SK-N-SH treated with all-trans-retinoic acid at 6 μM for 48 hours (cell line): Measurements from ENCODE around the gene TBC1D9.

Source experiments
- ATAC-seq: fragments of 200-7000 bp; cut with Tn5 transposase; 3 replicates; pipeline ENCODE4 v1.9.1; 2020; ENCODE audit warnings: mild to moderate bottlenecking, moderate library complexity
- ARNTL ChIP-seq: fragments of 450-650 bp; formaldehyde crosslinking; IDR thresholded peaks from 2 replicates; pipeline ENCODE4 v1.5.0; 2020; ENCODE audit warnings: low read depth, mild to moderate bottlenecking, moderate library complexity, borderline replicate concordance
- BACH2 ChIP-seq: fragments of 250-450 bp; sonication (Bioruptor Pico); IDR thresholded peaks from 2 replicates; pipeline ENCODE4 v1.9.0; 2021; ENCODE audit warnings: mild to moderate bottlenecking, borderline replicate concordance
- CSDC2 ChIP-seq: fragments of 250-450 bp; sonication (Bioruptor Pico); IDR thresholded peaks from 2 replicates; pipeline ENCODE4 v1.5.0; 2020; ENCODE audit warnings: mild to moderate bottlenecking, moderate library complexity
- ESRRG ChIP-seq: fragments of 250-450 bp; sonication (Bioruptor Pico); IDR thresholded peaks from 2 replicates; pipeline ENCODE4 v1.6.1; 2021; ENCODE audit warnings: mild to moderate bottlenecking
- GLIS3 ChIP-seq: fragments of 250-450 bp; sonication (Bioruptor Pico); IDR thresholded peaks from 2 replicates; pipeline ENCODE4 v1.5.0; 2020; ENCODE audit warnings: mild to moderate bottlenecking, moderate library complexity
- ISL1 ChIP-seq: fragments of 250-450 bp; sonication (Bioruptor Pico); IDR thresholded peaks from 2 replicates; pipeline ENCODE4 v2.1.2; 2022; ENCODE audit warnings: mild to moderate bottlenecking, moderate library complexity
- OSR1 ChIP-seq: fragments of 250-450 bp; sonication (Bioruptor Pico); IDR thresholded peaks from 2 replicates; pipeline ENCODE4 v1.8.0; 2022; ENCODE audit warnings: moderate library complexity, mild to moderate bottlenecking, inconsistent platforms
- PPARA ChIP-seq: fragments of 250-450 bp; sonication (Bioruptor Pico); IDR thresholded peaks from 2 replicates; pipeline ENCODE4 v1.5.0; 2020; ENCODE audit warnings: mild to moderate bottlenecking, borderline replicate concordance
- RARB ChIP-seq: fragments of 250-450 bp; sonication (Bioruptor Pico); IDR thresholded peaks from 2 replicates; pipeline ENCODE4 v1.8.0; 2021; ENCODE audit warnings: mild to moderate bottlenecking, moderate library complexity
- SNAI2 ChIP-seq: fragments of 250-450 bp; sonication (Bioruptor Pico); IDR thresholded peaks from 2 replicates; pipeline ENCODE4 v1.5.0; 2020; ENCODE audit warnings: mild to moderate bottlenecking, moderate library complexity
- TCF4 ChIP-seq: fragments of 250-450 bp; sonication (Bioruptor Pico); IDR thresholded peaks from 2 replicates; pipeline ENCODE4 v1.8.0; 2021; ENCODE audit warnings: mild to moderate bottlenecking, moderate library complexity, borderline replicate concordance
- TOX ChIP-seq: fragments of 250-450 bp; sonication (Bioruptor Pico); IDR thresholded peaks from 2 replicates; pipeline ENCODE4 v1.8.0; 2021; ENCODE audit warnings: mild to moderate bottlenecking, moderate library complexity, borderline replicate concordance
- ZC3H10 ChIP-seq: fragments of 250-450 bp; sonication (Bioruptor Pico); IDR thresholded peaks from 2 replicates; pipeline ENCODE4 v1.5.1; 2021; ENCODE audit warnings: mild to moderate bottlenecking, moderate library complexity
- ZFP3 ChIP-seq: fragments of 250-450 bp; sonication (Bioruptor Pico); IDR thresholded peaks from 2 replicates; pipeline ENCODE4 v1.5.0; 2020; ENCODE audit warnings: mild to moderate bottlenecking, moderate library complexity
- ZFP30 ChIP-seq: fragments of 450-650 bp; formaldehyde crosslinking; IDR thresholded peaks from 2 replicates; pipeline ENCODE4 v1.5.0; 2022; ENCODE audit warnings: mild to moderate bottlenecking, moderate library complexity
- ZNF565 ChIP-seq: fragments of 450-650 bp; formaldehyde crosslinking; conservative IDR thresholded peaks from 2 replicates; pipeline ENCODE4 v1.5.0; 2020; ENCODE audit warnings: low read depth, mild to moderate bottlenecking, moderate library complexity
- ZNF70 ChIP-seq: fragments of 450-650 bp; formaldehyde crosslinking; IDR thresholded peaks from 2 replicates; pipeline ENCODE4 v1.5.0; 2020; ENCODE audit warnings: mild to moderate bottlenecking, moderate library complexity
- ZNF8 ChIP-seq: fragments of 450-650 bp; formaldehyde crosslinking; IDR thresholded peaks from 2 replicates; pipeline ENCODE4 v1.5.0; 2020; ENCODE audit warnings: mild to moderate bottlenecking, moderate library complexity
- TF ChIP-seq, protein P1 (sequence below): fragments of 250-450 bp; sonication (Bioruptor Pico); IDR thresholded peaks from 2 replicates; pipeline ENCODE4 v1.5.0; 2020; ENCODE audit warnings: mild to moderate bottlenecking, moderate library complexity
- TF ChIP-seq, protein P2 (sequence below): fragments of 250-450 bp; sonication (Bioruptor Pico); IDR thresholded peaks from 2 replicates; pipeline ENCODE4 v1.8.0; 2021; ENCODE audit warnings: low read depth, mild to moderate bottlenecking, moderate library complexity, borderline replicate concordance
- TF ChIP-seq, protein P3 (sequence below): fragments of 250-450 bp; sonication (Bioruptor Pico); IDR thresholded peaks from 2 replicates; pipeline ENCODE4 v1.8.0; 2020; ENCODE audit warnings: mild to moderate bottlenecking, moderate library complexity, borderline replicate concordance
- TF ChIP-seq, protein P4 (sequence below): fragments of 250-450 bp; sonication (Bioruptor Pico); IDR thresholded peaks from 2 replicates; pipeline ENCODE4 v1.5.1; 2020; ENCODE audit warnings: low read depth, mild to moderate bottlenecking, moderate library complexity
- TF ChIP-seq, protein P5 (sequence below): fragments of 250-450 bp; sonication (Bioruptor Pico); IDR thresholded peaks from 2 replicates; pipeline ENCODE4 v1.5.1; 2021; ENCODE audit warnings: mild to moderate bottlenecking, moderate library complexity

The TBC1D9 gene

DNA sequence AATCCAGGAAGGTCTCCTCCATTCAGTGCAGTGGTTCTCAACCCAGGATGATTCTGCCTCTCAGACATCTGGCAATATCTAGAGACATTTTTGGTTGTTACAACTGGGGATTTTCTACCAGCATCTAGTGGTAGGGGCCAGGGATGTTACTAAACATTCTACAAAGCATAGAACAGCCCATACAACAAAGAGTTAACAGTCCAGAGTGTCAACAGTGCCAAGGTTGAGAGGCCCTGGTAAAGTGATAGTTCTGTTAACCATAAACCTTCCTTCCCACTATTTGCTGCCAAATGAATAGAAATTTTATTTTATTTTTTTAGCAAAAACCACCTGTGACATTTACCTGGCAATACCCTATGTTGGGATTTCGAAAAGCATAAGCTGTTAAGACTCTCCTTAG is 94.6 kb downstream of the TBC1D9 start:
- ATAC-seq, result no peak
- TF ChIP-seq CSDC2 (CRISPR knock-in tag), result no peak
- no peak for TF ChIP-seq RARB
- TF ChIP-seq GLIS3, result no peak
- TF ChIP-seq, protein P1, sequence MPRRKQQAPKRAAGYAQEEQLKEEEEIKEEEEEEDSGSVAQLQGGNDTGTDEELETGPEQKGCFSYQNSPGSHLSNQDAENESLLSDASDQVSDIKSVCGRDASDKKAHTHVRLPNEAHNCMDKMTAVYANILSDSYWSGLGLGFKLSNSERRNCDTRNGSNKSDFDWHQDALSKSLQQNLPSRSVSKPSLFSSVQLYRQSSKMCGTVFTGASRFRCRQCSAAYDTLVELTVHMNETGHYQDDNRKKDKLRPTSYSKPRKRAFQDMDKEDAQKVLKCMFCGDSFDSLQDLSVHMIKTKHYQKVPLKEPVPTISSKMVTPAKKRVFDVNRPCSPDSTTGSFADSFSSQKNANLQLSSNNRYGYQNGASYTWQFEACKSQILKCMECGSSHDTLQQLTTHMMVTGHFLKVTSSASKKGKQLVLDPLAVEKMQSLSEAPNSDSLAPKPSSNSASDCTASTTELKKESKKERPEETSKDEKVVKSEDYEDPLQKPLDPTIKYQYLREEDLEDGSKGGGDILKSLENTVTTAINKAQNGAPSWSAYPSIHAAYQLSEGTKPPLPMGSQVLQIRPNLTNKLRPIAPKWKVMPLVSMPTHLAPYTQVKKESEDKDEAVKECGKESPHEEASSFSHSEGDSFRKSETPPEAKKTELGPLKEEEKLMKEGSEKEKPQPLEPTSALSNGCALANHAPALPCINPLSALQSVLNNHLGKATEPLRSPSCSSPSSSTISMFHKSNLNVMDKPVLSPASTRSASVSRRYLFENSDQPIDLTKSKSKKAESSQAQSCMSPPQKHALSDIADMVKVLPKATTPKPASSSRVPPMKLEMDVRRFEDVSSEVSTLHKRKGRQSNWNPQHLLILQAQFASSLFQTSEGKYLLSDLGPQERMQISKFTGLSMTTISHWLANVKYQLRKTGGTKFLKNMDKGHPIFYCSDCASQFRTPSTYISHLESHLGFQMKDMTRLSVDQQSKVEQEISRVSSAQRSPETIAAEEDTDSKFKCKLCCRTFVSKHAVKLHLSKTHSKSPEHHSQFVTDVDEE, result no peak
- TF ChIP-seq, protein P2, sequence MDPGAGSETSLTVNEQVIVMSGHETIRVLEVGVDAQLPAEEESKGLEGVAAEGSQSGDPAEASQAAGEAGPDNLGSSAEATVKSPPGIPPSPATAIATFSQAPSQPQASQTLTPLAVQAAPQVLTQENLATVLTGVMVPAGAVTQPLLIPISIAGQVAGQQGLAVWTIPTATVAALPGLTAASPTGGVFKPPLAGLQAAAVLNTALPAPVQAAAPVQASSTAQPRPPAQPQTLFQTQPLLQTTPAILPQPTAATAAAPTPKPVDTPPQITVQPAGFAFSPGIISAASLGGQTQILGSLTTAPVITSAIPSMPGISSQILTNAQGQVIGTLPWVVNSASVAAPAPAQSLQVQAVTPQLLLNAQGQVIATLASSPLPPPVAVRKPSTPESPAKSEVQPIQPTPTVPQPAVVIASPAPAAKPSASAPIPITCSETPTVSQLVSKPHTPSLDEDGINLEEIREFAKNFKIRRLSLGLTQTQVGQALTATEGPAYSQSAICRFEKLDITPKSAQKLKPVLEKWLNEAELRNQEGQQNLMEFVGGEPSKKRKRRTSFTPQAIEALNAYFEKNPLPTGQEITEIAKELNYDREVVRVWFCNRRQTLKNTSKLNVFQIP (CRISPR knock-in tag), result no peak
- TF ChIP-seq ZNF8 (CRISPR knock-in tag), result no peak
- no peak for TF ChIP-seq ZFP3 (CRISPR knock-in tag)
- TF ChIP-seq OSR1 (CRISPR knock-in tag), result no peak
- no peak for TF ChIP-seq ZNF565
- TF ChIP-seq, protein P3, sequence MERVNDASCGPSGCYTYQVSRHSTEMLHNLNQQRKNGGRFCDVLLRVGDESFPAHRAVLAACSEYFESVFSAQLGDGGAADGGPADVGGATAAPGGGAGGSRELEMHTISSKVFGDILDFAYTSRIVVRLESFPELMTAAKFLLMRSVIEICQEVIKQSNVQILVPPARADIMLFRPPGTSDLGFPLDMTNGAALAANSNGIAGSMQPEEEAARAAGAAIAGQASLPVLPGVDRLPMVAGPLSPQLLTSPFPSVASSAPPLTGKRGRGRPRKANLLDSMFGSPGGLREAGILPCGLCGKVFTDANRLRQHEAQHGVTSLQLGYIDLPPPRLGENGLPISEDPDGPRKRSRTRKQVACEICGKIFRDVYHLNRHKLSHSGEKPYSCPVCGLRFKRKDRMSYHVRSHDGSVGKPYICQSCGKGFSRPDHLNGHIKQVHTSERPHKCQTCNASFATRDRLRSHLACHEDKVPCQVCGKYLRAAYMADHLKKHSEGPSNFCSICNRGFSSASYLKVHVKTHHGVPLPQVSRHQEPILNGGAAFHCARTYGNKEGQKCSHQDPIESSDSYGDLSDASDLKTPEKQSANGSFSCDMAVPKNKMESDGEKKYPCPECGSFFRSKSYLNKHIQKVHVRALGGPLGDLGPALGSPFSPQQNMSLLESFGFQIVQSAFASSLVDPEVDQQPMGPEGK (CRISPR knock-in tag), result no peak
- no peak for TF ChIP-seq ZNF70 (CRISPR knock-in tag)
- TF ChIP-seq, protein P4, sequence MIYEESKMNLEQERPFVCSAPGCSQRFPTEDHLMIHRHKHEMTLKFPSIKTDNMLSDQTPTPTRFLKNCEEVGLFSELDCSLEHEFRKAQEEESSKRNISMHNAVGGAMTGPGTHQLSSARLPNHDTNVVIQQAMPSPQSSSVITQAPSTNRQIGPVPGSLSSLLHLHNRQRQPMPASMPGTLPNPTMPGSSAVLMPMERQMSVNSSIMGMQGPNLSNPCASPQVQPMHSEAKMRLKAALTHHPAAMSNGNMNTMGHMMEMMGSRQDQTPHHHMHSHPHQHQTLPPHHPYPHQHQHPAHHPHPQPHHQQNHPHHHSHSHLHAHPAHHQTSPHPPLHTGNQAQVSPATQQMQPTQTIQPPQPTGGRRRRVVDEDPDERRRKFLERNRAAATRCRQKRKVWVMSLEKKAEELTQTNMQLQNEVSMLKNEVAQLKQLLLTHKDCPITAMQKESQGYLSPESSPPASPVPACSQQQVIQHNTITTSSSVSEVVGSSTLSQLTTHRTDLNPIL, result no peak
- TF ChIP-seq TOX (CRISPR knock-in tag), result no peak
- TF ChIP-seq BACH2 (CRISPR knock-in tag), result no peak
- TF ChIP-seq, protein P5, sequence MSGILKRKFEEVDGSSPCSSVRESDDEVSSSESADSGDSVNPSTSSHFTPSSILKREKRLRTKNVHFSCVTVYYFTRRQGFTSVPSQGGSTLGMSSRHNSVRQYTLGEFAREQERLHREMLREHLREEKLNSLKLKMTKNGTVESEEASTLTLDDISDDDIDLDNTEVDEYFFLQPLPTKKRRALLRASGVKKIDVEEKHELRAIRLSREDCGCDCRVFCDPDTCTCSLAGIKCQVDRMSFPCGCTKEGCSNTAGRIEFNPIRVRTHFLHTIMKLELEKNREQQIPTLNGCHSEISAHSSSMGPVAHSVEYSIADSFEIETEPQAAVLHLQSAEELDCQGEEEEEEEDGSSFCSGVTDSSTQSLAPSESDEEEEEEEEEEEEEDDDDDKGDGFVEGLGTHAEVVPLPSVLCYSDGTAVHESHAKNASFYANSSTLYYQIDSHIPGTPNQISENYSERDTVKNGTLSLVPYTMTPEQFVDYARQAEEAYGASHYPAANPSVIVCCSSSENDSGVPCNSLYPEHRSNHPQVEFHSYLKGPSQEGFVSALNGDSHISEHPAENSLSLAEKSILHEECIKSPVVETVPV (CRISPR knock-in tag), result no peak
- TF ChIP-seq ESRRG (CRISPR knock-in tag), result no peak
- no peak for TF ChIP-seq PPARA (CRISPR knock-in tag)
- no peak for TF ChIP-seq ZFP30 (CRISPR knock-in tag)
- TF ChIP-seq TCF4 (CRISPR knock-in tag), result no peak
- no peak for TF ChIP-seq SNAI2 (CRISPR knock-in tag)

DNA sequence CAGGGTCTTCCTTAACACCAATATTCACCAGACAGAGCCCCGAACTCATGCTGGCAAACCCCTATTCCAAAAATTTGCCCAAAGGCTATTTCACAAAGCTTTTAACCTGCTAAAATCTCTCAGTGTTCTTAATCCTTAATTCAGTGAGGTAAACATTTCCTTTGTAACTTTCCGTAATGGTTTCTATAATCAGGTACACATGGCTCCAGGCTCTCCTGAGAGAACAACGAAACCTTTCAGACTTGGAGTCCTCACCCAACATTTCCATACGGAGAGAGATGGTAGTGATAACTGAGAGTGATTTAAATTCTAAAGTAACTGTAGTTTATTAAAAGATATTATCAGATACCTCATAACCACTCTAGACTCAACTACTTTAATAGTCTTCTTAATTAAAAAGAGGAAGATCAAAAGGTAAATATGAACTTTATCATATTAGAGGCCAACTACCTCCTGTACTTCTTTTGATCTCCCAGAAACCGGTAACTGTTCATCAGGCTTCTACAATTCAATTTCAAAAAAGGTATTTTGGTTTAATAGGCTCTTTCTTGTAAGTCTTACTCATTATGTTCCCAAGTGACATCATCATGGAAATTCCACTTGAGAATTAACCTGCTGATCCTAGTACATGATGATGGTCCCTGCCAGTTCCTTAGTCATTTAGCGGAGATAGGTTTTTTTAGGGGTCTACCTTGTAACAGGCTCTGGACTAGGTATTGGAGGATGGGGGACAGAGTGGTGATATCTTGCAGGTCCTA is 96.1 kb downstream of the TBC1D9 start:
- TF ChIP-seq ARNTL (CRISPR knock-in tag), result no peak
- no peak for TF ChIP-seq ZFP30 (CRISPR knock-in tag)
- no peak for TF ChIP-seq ZC3H10
- TF ChIP-seq, protein P1, result no peak
- TF ChIP-seq, protein P2 (CRISPR knock-in tag), result no peak
- TF ChIP-seq, protein P3 (CRISPR knock-in tag), result no peak
- no peak for TF ChIP-seq TCF4 (CRISPR knock-in tag)
- TF ChIP-seq ZNF70 (CRISPR knock-in tag), result no peak
- no peak for TF ChIP-seq ZNF565
- TF ChIP-seq ISL1 (CRISPR knock-in tag), result no peak
- no peak for ATAC-seq
